H9 (cell line): ENCODE measurements around the gene MINDY4. TPM values are rescaled to one million over a fixed set of nuclear protein-coding genes. Genes with fewer than 3 reads are reported as not detected.
A peak's percentile ranks its signal among the peaks of the same experiment; 100 is the strongest.

Source experiments
- DNase-seq: peaks from one replicate; pipeline ENCODE4 v3.0.0-alpha.2; 2017
- H2AFZ ChIP-seq: one replicate; pipeline ENCODE4 v1.6.1; 2013; ENCODE audit warnings: mild to moderate bottlenecking, low read length, control low read depth, moderate library complexity
- H2AK5ac ChIP-seq: 2 replicates; pipeline ENCODE4 v1.6.1; 2013; ENCODE audit warnings: low read length, control low read depth, mixed read lengths; ENCODE audit not compliant: insufficient read length
- H2BK120ac ChIP-seq: one replicate; pipeline ENCODE4 v1.6.1; 2013; ENCODE audit warnings: low read depth, mild to moderate bottlenecking, low read length, control low read depth, inconsistent platforms; ENCODE audit not compliant: poor library complexity, severe bottlenecking
- H2BK12ac ChIP-seq: 2 replicates; pipeline ENCODE4 v1.6.1; 2013; ENCODE audit warnings: low read length, control low read depth, mixed read lengths, low read depth; ENCODE audit not compliant: insufficient read length
- H2BK15ac ChIP-seq: 2 replicates; pipeline ENCODE4 v1.6.1; 2013; ENCODE audit warnings: low read depth, low read length, control low read depth
- H2BK20ac ChIP-seq: one replicate; pipeline ENCODE4 v1.6.1; 2013; ENCODE audit warnings: low read depth, mild to moderate bottlenecking, low read length, control low read depth, inconsistent platforms; ENCODE audit not compliant: poor library complexity, severe bottlenecking
- H2BK5ac ChIP-seq: 2 replicates; pipeline ENCODE4 v1.6.1; 2013; ENCODE audit warnings: low read length, control low read depth, mixed read lengths; ENCODE audit not compliant: insufficient read length
- H3K14ac ChIP-seq: 2 replicates; pipeline ENCODE4 v1.6.1; 2013; ENCODE audit warnings: low read length, control low read depth; ENCODE audit not compliant: insufficient read depth
- H3K18ac ChIP-seq: 2 replicates; pipeline ENCODE4 v1.6.1; 2013; ENCODE audit warnings: low read depth, mild to moderate bottlenecking, mixed read lengths, low read length, control low read depth; ENCODE audit not compliant: insufficient read length
- H3K23ac ChIP-seq: 2 replicates; pipeline ENCODE4 v1.6.1; 2013; ENCODE audit warnings: low read length, control low read depth, mixed read lengths, low read depth; ENCODE audit not compliant: insufficient read length
- H3K23me2 ChIP-seq: 2 replicates; pipeline ENCODE4 v1.6.1; 2013; ENCODE audit warnings: low read depth, mild to moderate bottlenecking, mixed read lengths, low read length, control low read depth; ENCODE audit not compliant: insufficient read length, poor library complexity, severe bottlenecking
- H3K27ac ChIP-seq: 2 replicates; pipeline ENCODE4 v1.5.1; 2013; ENCODE audit warnings: low read length, control low read depth, mixed read lengths, low read depth; ENCODE audit not compliant: insufficient read length
- H3K27me3 ChIP-seq: 2 replicates; pipeline ENCODE4 v1.6.1; 2013; ENCODE audit warnings: low read length, control low read depth, inconsistent platforms; ENCODE audit not compliant: insufficient read depth
- H3K4ac ChIP-seq: 2 replicates; pipeline ENCODE4 v1.6.1; 2013; ENCODE audit warnings: low read depth, mild to moderate bottlenecking, control low read depth, inconsistent platforms, low read length, moderate library complexity
- H3K4me1 ChIP-seq: 2 replicates; pipeline ENCODE4 v1.6.1; 2013; ENCODE audit warnings: low read length, control low read depth, inconsistent platforms; ENCODE audit not compliant: insufficient read depth
- H3K4me2 ChIP-seq: 2 replicates; pipeline ENCODE4 v1.6.1; 2013; ENCODE audit warnings: low read length, control low read depth, mixed read lengths; ENCODE audit not compliant: insufficient read length, insufficient read depth
- H3K56ac ChIP-seq: 2 replicates; pipeline ENCODE4 v1.6.1; 2013; ENCODE audit warnings: low read depth, mild to moderate bottlenecking, mixed read lengths, low read length, control low read depth; ENCODE audit not compliant: insufficient read length
- H3K79me1 ChIP-seq: 2 replicates; pipeline ENCODE4 v1.6.1; 2013; ENCODE audit warnings: low read depth, mild to moderate bottlenecking, moderate library complexity, low read length, control low read depth, inconsistent platforms; ENCODE audit not compliant: insufficient read depth, poor library complexity, severe bottlenecking
- H3K79me2 ChIP-seq: 2 replicates; pipeline ENCODE4 v1.6.1; 2013; ENCODE audit warnings: low read length, control low read depth, inconsistent platforms; ENCODE audit not compliant: insufficient read depth
- H3K9ac ChIP-seq: 2 replicates; pipeline ENCODE4 v1.6.1; 2013; ENCODE audit warnings: low read length, control low read depth, mixed read lengths; ENCODE audit not compliant: insufficient read length; ENCODE audit errors: extremely low read depth
- H3K9me3 ChIP-seq: one replicate; pipeline ENCODE4 v1.6.1; 2013; ENCODE audit warnings: low read depth, low read length, inconsistent platforms; ENCODE audit not compliant: control insufficient read depth
- H3T11ph ChIP-seq: one replicate; pipeline ENCODE4 v1.6.1; 2013; ENCODE audit warnings: mild to moderate bottlenecking, low read length, control low read depth, inconsistent platforms
- H4K20me1 ChIP-seq: one replicate; pipeline ENCODE4 v1.6.1; 2013; ENCODE audit not compliant: control insufficient read depth, insufficient read length, insufficient read depth
- H4K5ac ChIP-seq: 2 replicates; pipeline ENCODE4 v1.6.1; 2013; ENCODE audit warnings: low read depth, mild to moderate bottlenecking, mixed read lengths, low read length, control low read depth; ENCODE audit not compliant: insufficient read length
- H4K8ac ChIP-seq: replicated peaks from 2 replicates; pipeline ENCODE4 v1.6.1; 2013; ENCODE audit warnings: low read length, control low read depth, mixed read lengths, low read depth; ENCODE audit not compliant: insufficient read length
- H4K91ac ChIP-seq: 2 replicates; pipeline ENCODE4 v1.6.1; 2013; ENCODE audit warnings: low read depth, mild to moderate bottlenecking, moderate library complexity, mixed read lengths, low read length, control low read depth; ENCODE audit not compliant: insufficient read length
- H3K27ac Mint-ChIP-seq, 3 experiments: 2 replicates in 2 of 3; 3 replicates in 1 of 3; pipeline ENCODE4 v1.8.0; 2020 to 2021; ENCODE audit warnings: mixed read lengths in 3 of 3, mild to moderate bottlenecking in 1 of 3, moderate library complexity in 1 of 3
- H3K27me3 Mint-ChIP-seq: 2 replicates; pipeline ENCODE4 v1.8.0; 2021; ENCODE audit warnings: low read depth, mild to moderate bottlenecking, moderate library complexity, mixed read lengths
- H3K36me3 Mint-ChIP-seq, 3 experiments: 2 replicates in 2 of 3; 3 replicates in 1 of 3; pipeline ENCODE4 v1.8.0; 2020 to 2021; ENCODE audit warnings: low read depth in 3 of 3, mixed read lengths in 3 of 3; ENCODE audit not compliant: insufficient read depth in 1 of 3
- H3K4me1 Mint-ChIP-seq, 2 experiments: 2 replicates each; pipeline ENCODE4 v1.8.0; 2020; ENCODE audit warnings: mixed read lengths in 2 of 2
- H3K4me3 Mint-ChIP-seq, 2 experiments: 2 replicates in 1 of 2; 3 replicates in 1 of 2; pipeline ENCODE4 v1.8.0; 2020 to 2021; ENCODE audit warnings: mild to moderate bottlenecking in 2 of 2, mixed read lengths in 2 of 2, moderate library complexity in 1 of 2
- H3K9me3 Mint-ChIP-seq, 2 experiments: 2 replicates in 1 of 2; 3 replicates in 1 of 2; pipeline ENCODE4 v1.8.0; 2020; ENCODE audit warnings: mild to moderate bottlenecking in 2 of 2, mixed read lengths in 2 of 2, moderate library complexity in 1 of 2
- WGBS: extraction: QIAGEN DNeasy Blood & Tissue Kit; methylation state at CpG from one replicate; pipeline ENCODE4 v1.1.7; 2013; ENCODE audit warnings: missing lambda C conversion rate, low lambda C conversion rate, mixed read lengths; ENCODE audit not compliant: insufficient read length; ENCODE audit errors: extremely low coverage; 5-methylcytosine and 5-hydroxymethylcytosine counted together
- total RNA-seq: library from RNA; stranded (reverse); gene quantifications from 2 replicates; pipeline ENCODE4 v1.2.1, GENCODE V29; 2021
- TF ChIP-seq, protein P1 (sequence below): fragments of 200-600 bp; sonication (generic); conservative IDR thresholded peaks from 3 replicates; pipeline ENCODE4 v1.8.0; 2021; ENCODE audit warnings: antibody characterized with exemption, mild to moderate bottlenecking

Gene MINDY4
- total RNA-seq, 1 experiment from 2014 or later = 3.1 TPM

DNA sequence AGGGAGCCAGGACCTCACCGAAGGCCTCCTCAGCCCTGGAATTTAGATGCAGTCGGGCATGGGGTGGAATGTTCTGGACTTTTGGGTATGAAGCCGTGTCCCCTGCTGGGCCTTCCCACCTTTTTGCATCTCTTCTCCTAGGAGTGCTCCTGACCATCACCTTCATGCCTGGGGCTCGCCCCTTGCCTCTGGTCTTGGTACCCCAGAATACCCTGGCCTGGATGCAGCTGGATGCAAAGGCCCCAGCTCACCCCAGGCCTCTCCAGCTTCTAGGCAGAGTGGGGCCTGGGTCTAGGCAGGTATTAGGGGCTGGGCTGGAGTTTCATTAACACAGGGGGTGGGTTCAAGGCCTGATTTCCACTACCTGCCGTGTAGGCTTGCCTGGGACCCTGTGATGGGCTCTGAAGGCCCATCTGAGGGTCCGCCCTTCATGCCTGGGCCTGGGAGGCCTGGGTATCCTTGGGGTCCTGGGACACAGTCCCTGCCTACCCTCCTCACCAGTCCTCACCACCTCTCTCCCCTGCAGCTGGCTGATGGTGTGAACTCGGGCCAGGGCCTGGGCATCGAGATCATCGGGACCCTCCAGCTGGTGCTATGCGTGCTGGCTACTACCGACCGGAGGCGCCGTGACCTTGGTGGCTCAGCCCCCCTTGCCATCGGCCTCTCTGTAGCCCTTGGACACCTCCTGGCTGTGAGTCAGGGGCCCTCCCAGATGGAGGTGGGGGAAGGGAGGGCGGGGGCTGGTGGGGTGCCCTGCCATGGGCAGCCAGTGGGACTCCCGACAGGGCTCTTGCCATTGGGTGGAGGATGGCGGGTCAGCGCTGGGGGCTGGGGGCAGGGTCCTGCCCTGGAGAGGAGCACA is 150.6 kb downstream of the MINDY4 start:
- H4K8ac ChIP-seq = no peak overlapping the region
- no peak overlapping the region for H2BK5ac ChIP-seq
- no peaks in the 10 kb centered on the region for H3K9me3 ChIP-seq
- peaks cover 0 to 13% of the 10 kb centered on the region in 2 experiments; a peak in 2 of 4 replicates for H3K4me1 Mint-ChIP-seq
- H3K4me2 ChIP-seq = no peak overlapping the region
- no peaks in the 10 kb centered on the region for H4K20me1 ChIP-seq
- no peak overlapping the region for H2BK20ac ChIP-seq
- H3K18ac ChIP-seq = no peak overlapping the region
- WGBS = no CpG with 5 or more reads among the region's 19 CpGs
- H3K9ac ChIP-seq = no peak overlapping the region
- H3K4me1 ChIP-seq = no peaks in the 10 kb centered on the region
- no peak overlapping the region for H3K4me3 Mint-ChIP-seq
- H2AFZ ChIP-seq = no peak overlapping the region
- no peak overlapping the region for H2AK5ac ChIP-seq
- H3K56ac ChIP-seq = no peak overlapping the region
- H3K27me3 ChIP-seq = no peaks in the 10 kb centered on the region
- no peak overlapping the region for H2BK12ac ChIP-seq
- no peaks in the 10 kb centered on the region for H3K79me2 ChIP-seq
- no peak overlapping the region; the same call in 1 of the 2 replicates for H3K14ac ChIP-seq
- TF ChIP-seq, protein P1, sequence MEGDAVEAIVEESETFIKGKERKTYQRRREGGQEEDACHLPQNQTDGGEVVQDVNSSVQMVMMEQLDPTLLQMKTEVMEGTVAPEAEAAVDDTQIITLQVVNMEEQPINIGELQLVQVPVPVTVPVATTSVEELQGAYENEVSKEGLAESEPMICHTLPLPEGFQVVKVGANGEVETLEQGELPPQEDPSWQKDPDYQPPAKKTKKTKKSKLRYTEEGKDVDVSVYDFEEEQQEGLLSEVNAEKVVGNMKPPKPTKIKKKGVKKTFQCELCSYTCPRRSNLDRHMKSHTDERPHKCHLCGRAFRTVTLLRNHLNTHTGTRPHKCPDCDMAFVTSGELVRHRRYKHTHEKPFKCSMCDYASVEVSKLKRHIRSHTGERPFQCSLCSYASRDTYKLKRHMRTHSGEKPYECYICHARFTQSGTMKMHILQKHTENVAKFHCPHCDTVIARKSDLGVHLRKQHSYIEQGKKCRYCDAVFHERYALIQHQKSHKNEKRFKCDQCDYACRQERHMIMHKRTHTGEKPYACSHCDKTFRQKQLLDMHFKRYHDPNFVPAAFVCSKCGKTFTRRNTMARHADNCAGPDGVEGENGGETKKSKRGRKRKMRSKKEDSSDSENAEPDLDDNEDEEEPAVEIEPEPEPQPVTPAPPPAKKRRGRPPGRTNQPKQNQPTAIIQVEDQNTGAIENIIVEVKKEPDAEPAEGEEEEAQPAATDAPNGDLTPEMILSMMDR = no peak
- H4K5ac ChIP-seq = no peak overlapping the region
- no peaks in the 10 kb centered on the region for H3K23me2 ChIP-seq
- H3K27me3 Mint-ChIP-seq = peaks cover 8% of the 10 kb centered on the region
- H3K79me1 ChIP-seq = no peaks in the 10 kb centered on the region
- no peak overlapping the region for H3T11ph ChIP-seq
- no peaks in the 10 kb centered on the region for H3K9me3 Mint-ChIP-seq
- H3K36me3 Mint-ChIP-seq = no peaks in the 10 kb centered on the region
- H3K4ac ChIP-seq = no peak overlapping the region
- no peak overlapping the region for H4K91ac ChIP-seq
- no peak overlapping the region for H2BK120ac ChIP-seq
- DNase-seq = peak; percentile 20
- no peak overlapping the region for H2BK15ac ChIP-seq
- no peak overlapping the region for H3K27ac Mint-ChIP-seq
- no peak overlapping the region for H3K27ac ChIP-seq
- H3K23ac ChIP-seq = no peak overlapping the region
